ENCODE results near the gene KRTAP23-1. TPM values are rescaled to one million over a fixed set of nuclear protein-coding genes. Genes with fewer than 3 reads are reported as not detected.

The KRTAP23-1 gene
- total and polyA plus RNA-seq, 2 donors = not detected

GRCh38 chr21:30349572-30349971 is 1.2 kb upstream of the KRTAP23-1 start:
- Histone ChIP-seq H3K4me1 (ENCODE audit: control insufficient read depth in 2 of 2, insufficient read depth in 2 of 2, low read length in 2 of 2) (no peaks in the 10 kb centered on the region), H3K27me3 (ENCODE audit: control insufficient read depth in 2 of 2, insufficient read depth in 1 of 2, low read length in 1 of 2) (no peaks in the 10 kb centered on the region), H3K9me3 (ENCODE audit: control insufficient read depth in 2 of 2, insufficient read depth in 1 of 2, low read length in 1 of 2) (no peaks in the 10 kb centered on the region), H3K27ac (ENCODE audit: low read depth in 1 of 2, low read length in 1 of 2) (no peak overlapping the region), H3K4me3 (ENCODE audit: low read length in 2 of 2) (no peak overlapping the region), H3K36me3 (ENCODE audit: control insufficient read depth in 2 of 2, insufficient read depth in 2 of 2, low read length in 1 of 2) (no peaks in the 10 kb centered on the region)
- WGBS = 63% methylated on average over 3 of the region's 3 CpGs
- DNase-seq (ENCODE audit: low read depth in 6 of 9, low spot score in 9 of 9) = no peak

GRCh38 chr21:30345014-30345413 is 3.4 kb downstream of the KRTAP23-1 start:
- 81% methylated on average over 2 of the region's 2 CpGs for WGBS
- H3K4me1 ChIP-seq (ENCODE audit: control insufficient read depth in 2 of 2, insufficient read depth in 2 of 2, low read length in 2 of 2) = no peaks in the 10 kb centered on the region
- DNase-seq (ENCODE audit: low read depth in 6 of 9, low spot score in 9 of 9) = no peak
- H3K27me3 ChIP-seq (ENCODE audit: control insufficient read depth in 2 of 2, insufficient read depth in 1 of 2, low read length in 1 of 2) = no peaks in the 10 kb centered on the region
- no peak overlapping the region for H3K4me3 ChIP-seq (ENCODE audit: low read length in 2 of 2)
- H3K36me3 ChIP-seq (ENCODE audit: control insufficient read depth in 2 of 2, insufficient read depth in 2 of 2, low read length in 1 of 2) = no peaks in the 10 kb centered on the region
- H3K9me3 ChIP-seq (ENCODE audit: control insufficient read depth in 2 of 2, insufficient read depth in 1 of 2, low read length in 1 of 2) = peaks cover 0 to 1% of the 10 kb centered on the region in 2 donors
- no peak overlapping the region for H3K27ac ChIP-seq (ENCODE audit: low read depth in 1 of 2, low read length in 1 of 2)

GRCh38 chr21:30340714-30341573 is 7.5 kb downstream of the KRTAP23-1 start:
- Histone ChIP-seq H3K4me1 (ENCODE audit: control insufficient read depth in 2 of 2, insufficient read depth in 2 of 2, low read length in 2 of 2) (no peaks in the 10 kb centered on the region), H3K4me3 (ENCODE audit: low read length in 2 of 2) (no peak overlapping the region), H3K36me3 (ENCODE audit: control insufficient read depth in 2 of 2, insufficient read depth in 2 of 2, low read length in 1 of 2) (no peaks in the 10 kb centered on the region), H3K27me3 (ENCODE audit: control insufficient read depth in 2 of 2, insufficient read depth in 1 of 2, low read length in 1 of 2) (no peaks in the 10 kb centered on the region), H3K27ac (ENCODE audit: low read depth in 1 of 2, low read length in 1 of 2) (no peak overlapping the region), H3K9me3 (ENCODE audit: control insufficient read depth in 2 of 2, insufficient read depth in 1 of 2, low read length in 1 of 2) (peaks cover 0 to 1% of the 10 kb centered on the region in 2 donors)
- 93% methylated on average over 2 of the region's 2 CpGs for whole genome bisulfite sequencing
- DNase-seq (ENCODE audit: low read depth in 6 of 9, low spot score in 9 of 9) = peak in 5 of 9 donors; percentile 3 to 27 (median 13)

DNA sequence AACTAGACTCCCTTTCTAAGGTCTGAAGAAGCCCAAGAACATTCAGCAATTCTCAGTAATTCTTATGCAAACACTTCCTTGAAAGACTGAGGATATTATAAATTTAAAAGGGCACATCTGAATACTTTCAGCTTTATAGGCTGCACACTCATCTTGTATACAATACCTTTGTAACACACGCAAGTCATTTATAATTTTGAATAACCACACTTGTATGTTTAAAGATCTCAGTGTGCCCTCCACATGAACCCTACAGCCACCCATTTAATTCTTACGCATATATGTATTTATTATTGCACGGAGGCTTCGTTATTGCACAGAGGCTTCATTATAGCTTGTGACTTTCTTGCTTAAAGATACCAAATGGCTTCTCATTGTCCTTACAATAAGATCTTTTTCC is 9.7 kb downstream of the KRTAP23-1 start:
- H3K9me3 ChIP-seq (ENCODE audit: control insufficient read depth in 2 of 2, insufficient read depth in 1 of 2, low read length in 1 of 2) = no peaks in the 10 kb centered on the region
- no peaks in the 10 kb centered on the region for H3K4me1 ChIP-seq (ENCODE audit: control insufficient read depth in 2 of 2, insufficient read depth in 2 of 2, low read length in 2 of 2)
- H3K4me3 ChIP-seq (ENCODE audit: low read length in 2 of 2) = no peak overlapping the region
- no peak for DNase-seq (ENCODE audit: low read depth in 6 of 9, low spot score in 9 of 9)
- no peaks in the 10 kb centered on the region for H3K27me3 ChIP-seq (ENCODE audit: control insufficient read depth in 2 of 2, insufficient read depth in 1 of 2, low read length in 1 of 2)
- no peak overlapping the region for H3K27ac ChIP-seq (ENCODE audit: low read depth in 1 of 2, low read length in 1 of 2)
- H3K36me3 ChIP-seq (ENCODE audit: control insufficient read depth in 2 of 2, insufficient read depth in 2 of 2, low read length in 1 of 2) = no peaks in the 10 kb centered on the region
- WGBS = 97% methylated on average over 4 of the region's 4 CpGs

GRCh38 chr21:30337772-30338171 is 10.6 kb downstream of the KRTAP23-1 start:
- H3K36me3 ChIP-seq (ENCODE audit: control insufficient read depth in 2 of 2, insufficient read depth in 2 of 2, low read length in 1 of 2) = no peaks in the 10 kb centered on the region
- no peaks in the 10 kb centered on the region for H3K27me3 ChIP-seq (ENCODE audit: control insufficient read depth in 2 of 2, insufficient read depth in 1 of 2, low read length in 1 of 2)
- no peaks in the 10 kb centered on the region for H3K4me1 ChIP-seq (ENCODE audit: control insufficient read depth in 2 of 2, insufficient read depth in 2 of 2, low read length in 2 of 2)

DNA sequence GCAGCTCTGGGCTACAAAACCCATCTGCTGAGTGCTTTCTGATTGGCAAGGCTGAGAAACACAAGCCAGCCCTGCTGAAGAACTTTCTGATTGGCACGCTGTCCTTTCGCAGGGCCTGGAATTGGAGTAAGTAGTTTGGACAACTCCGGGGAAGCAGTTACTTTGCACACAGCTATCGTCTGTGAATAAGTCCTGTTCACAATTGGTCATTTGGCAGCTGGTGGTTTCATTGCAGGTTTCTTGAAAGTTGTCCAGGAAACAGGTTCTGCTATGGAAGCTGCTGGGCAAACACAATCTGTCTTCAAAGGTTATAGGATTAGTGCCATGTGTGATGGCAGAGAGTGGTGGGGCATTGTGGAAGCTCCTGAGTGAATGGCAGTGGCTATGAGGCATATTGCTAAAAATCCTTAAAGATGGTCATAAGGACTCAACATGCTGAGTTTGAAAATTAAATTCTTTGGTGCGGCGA is 11.1 kb downstream of the KRTAP23-1 start, which contains the start of gene KRTAP27-1:
Gene KRTAP27-1 (minus strand): TSS at position 419 of the 469 bp plus-strand sequence. CDS start 26 bp downstream, at position 393.
- Histone ChIP-seq H3K27ac (ENCODE audit: low read depth in 1 of 2, low read length in 1 of 2) (no peak within 1 kb of the TSS), H3K4me1 (ENCODE audit: control insufficient read depth in 2 of 2, insufficient read depth in 2 of 2, low read length in 2 of 2) (no peaks in the 10 kb centered on the region), H3K36me3 (ENCODE audit: control insufficient read depth in 2 of 2, insufficient read depth in 2 of 2, low read length in 1 of 2) (no peaks in the 10 kb centered on the region), H3K9me3 (ENCODE audit: control insufficient read depth in 2 of 2, insufficient read depth in 1 of 2, low read length in 1 of 2) (no peaks in the 10 kb centered on the region), H3K4me3 (ENCODE audit: low read length in 2 of 2) (no peak within 1 kb of the TSS), H3K27me3 (ENCODE audit: control insufficient read depth in 2 of 2, insufficient read depth in 1 of 2, low read length in 1 of 2) (no peaks in the 10 kb centered on the region)
- 97% methylated on average over 6 of the region's 6 CpGs for WGBS
- no peak for DNase-seq (ENCODE audit: low read depth in 6 of 9, low spot score in 9 of 9)

More at GRCh38 chr21:30337772-30338171, 10.6 kb downstream of the KRTAP23-1 start:
- Histone ChIP-seq H3K27ac (ENCODE audit: low read depth in 1 of 2, low read length in 1 of 2) (no peak overlapping the region), H3K9me3 (ENCODE audit: control insufficient read depth in 2 of 2, insufficient read depth in 1 of 2, low read length in 1 of 2) (no peaks in the 10 kb centered on the region), H3K4me3 (ENCODE audit: low read length in 2 of 2) (no peak overlapping the region)
- no peak for DNase-seq (ENCODE audit: low read depth in 6 of 9, low spot score in 9 of 9)

GRCh38 chr21:30336596-30336995 is 11.8 kb downstream of the KRTAP23-1 start:
- Histone ChIP-seq H3K4me1 (ENCODE audit: control insufficient read depth in 2 of 2, insufficient read depth in 2 of 2, low read length in 2 of 2) (no peaks in the 10 kb centered on the region), H3K27me3 (ENCODE audit: control insufficient read depth in 2 of 2, insufficient read depth in 1 of 2, low read length in 1 of 2) (no peaks in the 10 kb centered on the region), H3K4me3 (ENCODE audit: low read length in 2 of 2) (no peak overlapping the region), H3K27ac (ENCODE audit: low read depth in 1 of 2, low read length in 1 of 2) (no peak overlapping the region), H3K9me3 (ENCODE audit: control insufficient read depth in 2 of 2, insufficient read depth in 1 of 2, low read length in 1 of 2) (no peaks in the 10 kb centered on the region), H3K36me3 (ENCODE audit: control insufficient read depth in 2 of 2, insufficient read depth in 2 of 2, low read length in 1 of 2) (no peaks in the 10 kb centered on the region)
- DNase-seq (ENCODE audit: low read depth in 6 of 9, low spot score in 9 of 9) = no peak
- 90% methylated on average over 2 of the region's 2 CpGs for WGBS

DNA sequence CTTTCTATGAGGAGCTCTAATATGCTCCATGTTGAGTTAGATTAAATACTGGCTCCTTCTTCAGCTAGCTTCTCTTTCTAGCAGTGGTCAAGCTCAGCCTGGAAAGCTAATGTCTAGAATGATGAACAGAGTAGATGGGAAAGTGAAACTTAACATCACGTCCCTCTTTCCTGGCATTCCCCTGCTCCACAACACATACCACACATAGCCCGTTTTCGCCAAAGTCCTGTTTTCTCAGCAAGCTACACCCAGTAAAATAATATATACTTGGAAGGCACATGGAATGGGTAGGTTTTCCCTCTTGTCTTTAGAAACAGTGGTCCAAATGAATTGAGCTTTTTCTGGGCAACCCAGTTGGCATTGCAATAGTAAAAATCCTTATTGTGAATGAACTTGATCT is 14.7 kb downstream of the KRTAP23-1 start:
- WGBS = 91% methylated on average over 3 of the region's 3 CpGs
- Histone ChIP-seq H3K36me3 (ENCODE audit: control insufficient read depth in 2 of 2, insufficient read depth in 2 of 2, low read length in 1 of 2) (no peaks in the 10 kb centered on the region), H3K9me3 (ENCODE audit: control insufficient read depth in 2 of 2, insufficient read depth in 1 of 2, low read length in 1 of 2) (no peaks in the 10 kb centered on the region), H3K27ac (ENCODE audit: low read depth in 1 of 2, low read length in 1 of 2) (no peak overlapping the region), H3K4me3 (ENCODE audit: low read length in 2 of 2) (no peak overlapping the region), H3K4me1 (ENCODE audit: control insufficient read depth in 2 of 2, insufficient read depth in 2 of 2, low read length in 2 of 2) (no peaks in the 10 kb centered on the region), H3K27me3 (ENCODE audit: control insufficient read depth in 2 of 2, insufficient read depth in 1 of 2, low read length in 1 of 2) (no peaks in the 10 kb centered on the region)
- DNase-seq (ENCODE audit: low read depth in 6 of 9, low spot score in 9 of 9) = no peak

GRCh38 chr21:30332681-30333080 is 15.7 kb downstream of the KRTAP23-1 start:
- WGBS = 93% methylated on average over 2 of the region's 2 CpGs
- H3K9me3 ChIP-seq (ENCODE audit: control insufficient read depth in 2 of 2, insufficient read depth in 1 of 2, low read length in 1 of 2) = no peaks in the 10 kb centered on the region
- no peak overlapping the region for H3K27ac ChIP-seq (ENCODE audit: low read depth in 1 of 2, low read length in 1 of 2)
- no peak for DNase-seq (ENCODE audit: low read depth in 6 of 9, low spot score in 9 of 9)
- no peaks in the 10 kb centered on the region for H3K27me3 ChIP-seq (ENCODE audit: control insufficient read depth in 2 of 2, insufficient read depth in 1 of 2, low read length in 1 of 2)
- no peak overlapping the region for H3K4me3 ChIP-seq (ENCODE audit: low read length in 2 of 2)
- no peaks in the 10 kb centered on the region for H3K4me1 ChIP-seq (ENCODE audit: control insufficient read depth in 2 of 2, insufficient read depth in 2 of 2, low read length in 2 of 2)
- no peaks in the 10 kb centered on the region for H3K36me3 ChIP-seq (ENCODE audit: control insufficient read depth in 2 of 2, insufficient read depth in 2 of 2, low read length in 1 of 2)
